Activated gamma-delta T cell (primary cell): Measurements from ENCODE around the gene TCEAL8.

Experiments
- DNase-seq: peaks from one replicate; lab custom pipeline; 2025; lab: John Stamatoyannopoulos, UW

The TCEAL8 gene

GRCh38 chrX:103214870-103215424 lies 40.0 kb downstream of the TCEAL8 start, which contains the start of gene BEX4:
TSS of gene BEX4 (plus strand) at chrX:103215108. CDS start at chrX:103216154, 1,046 bp downstream.
- DNase-seq: peak; percentile 67

- no peak for DNase-seq
Measured at GRCh38 chrX:103212749-103213457, 42.1 kb downstream of the TCEAL8 start.

GRCh38 chrX:103211012-103211715 lies 43.8 kb downstream of the TCEAL8 start:
- no peak for DNase-seq

GRCh38 chrX:103210056-103210455 lies 44.9 kb downstream of the TCEAL8 start:
- no peak for DNase-seq
